Adrenal gland (tissue), 12 donors: ENCODE results near the gene LCN10. TPM values are rescaled to one million over a fixed set of nuclear protein-coding genes. Genes with fewer than 3 reads are reported as not detected.

Experiments used
- DNase-seq, 7 donors: peaks; one replicate each; pipeline ENCODE4 v3.0.0-alpha.2; 2019 to 2020
- H3K27ac ChIP-seq, 5 donors: fragments of 200-600 bp; sonication (generic) in 4 of 5; 1 replicate in 3 of 5; 2 replicates in 2 of 5; pipeline versions ENCODE4 v1.5.1 to v1.8.0; 2016 to 2020; ENCODE audit warnings: mild to moderate bottlenecking in 1 of 5
- H3K27me3 ChIP-seq: fragments of 200-600 bp; 2 replicates; pipeline ENCODE4 v1.8.0; 2021
- H3K36me3 ChIP-seq, 2 donors: fragments of 200-600 bp; replicated peaks in 1 of 2; 1 replicate in 1 of 2; 2 replicates in 1 of 2; pipeline versions ENCODE4 v1.5.1 to v1.8.0; 2018 to 2022
- H3K4me1 ChIP-seq, 2 donors: fragments of 200-600 bp; replicated peaks in 1 of 2; 1 replicate in 1 of 2; 2 replicates in 1 of 2; pipeline versions ENCODE4 v1.5.1 to v1.8.0; 2018 to 2021
- H3K4me3 ChIP-seq, 4 donors: fragments of 200-600 bp; sonication (generic) in 3 of 4; one replicate each; pipeline ENCODE4 v1.5.1; 2016 to 2018
- H3K9me3 ChIP-seq, 3 donors: fragments of 200-600 bp; sonication (generic) in 1 of 3; replicated peaks in 1 of 3; 1 replicate in 2 of 3; 2 replicates in 1 of 3; pipeline versions ENCODE4 v1.5.1 to v1.8.0; 2016 to 2021
- POLR2A ChIP-seq, 2 donors: fragments of 450-650 bp; IDR thresholded peaks; one replicate each; pipeline ENCODE4 v1.6.1; 2017; ENCODE audit warnings: antibody characterized with exemption in 2 of 2, mild to moderate bottlenecking in 2 of 2, moderate library complexity in 1 of 2
- WGBS, 4 donors: extraction: QIAGEN DNeasy Blood & Tissue Kit in 2 of 4; methylation state at CpG; one replicate each; pipeline versions ENCODE4 v1.1.5 to v1.1.7; 2013 to 2017; 5-methylcytosine and 5-hydroxymethylcytosine counted together
- intact Hi-C, 2 donors: fragments of 100-400 bp; cut with DNase I; formaldehyde crosslinking; loops; one replicate each; pipeline versions ENCODE4 v1.14.1 to v1.15.0; 2022 to 2023
- polyA plus RNA-seq, 3 donors: library from polyadenylated mRNA; stranded (reverse); fragments of 200-250 nt in 2 of 3; fragments of 350-450 nt in 1 of 3; fragmentation: Illumina TruSeq in 1 of 3; extraction: RNeasy Lipid Tissue Mini Kit (QIAGEN cat#74804) in 1 of 3; gene quantifications; one replicate each; pipeline ENCODE4 v1.2.3, GENCODE V29; 2013 to 2014
- total RNA-seq, 9 donors: library from RNA; depleted of rRNA in 4 of 9; stranded (reverse); fragments of >200 nt in 4 of 9; fragments of 120-200 nt in 1 of 9; fragmentation: NEBNext Ultra II Directional in 1 of 9; extraction: Animal tissue kit (Norgen Biotek cat#: 25700) in 1 of 9; gene quantifications; one replicate each; pipeline versions ENCODE4 v1.1.0 to v1.2.4, GENCODE V29; 2013 to 2023
- TF ChIP-seq, protein P1 (sequence below), 6 experiments: fragments of 450-650 bp in 4 of 6; fragments of 200-600 bp in 2 of 6; sonication (generic) in 1 of 6; IDR thresholded peaks; 1 replicate in 5 of 6; 2 replicates in 1 of 6; pipeline versions ENCODE4 v1.5.1 to v1.8.0; 2016 to 2021; ENCODE audit warnings: antibody characterized with exemption in 6 of 6, mild to moderate bottlenecking in 2 of 6, moderate library complexity in 1 of 6
- donor health status: healthy with polysubstance abuse.
- donor health status: Bipolar disorder and iron deficiency.
- donor health status: DM: yes; HTN: yes; CAD: no.
- donor health status: DM: no; HTN: no; CAD: no.
- donor health status: DM: no; HTN: no; CAD: no.
- donor health status: DM: yes; HTN: yes; CAD: no.

Gene LCN10
- total and polyA plus RNA-seq, 12 donors: 0.11 to 9.5 (median 0.84) TPM; not detected in 6

DNA sequence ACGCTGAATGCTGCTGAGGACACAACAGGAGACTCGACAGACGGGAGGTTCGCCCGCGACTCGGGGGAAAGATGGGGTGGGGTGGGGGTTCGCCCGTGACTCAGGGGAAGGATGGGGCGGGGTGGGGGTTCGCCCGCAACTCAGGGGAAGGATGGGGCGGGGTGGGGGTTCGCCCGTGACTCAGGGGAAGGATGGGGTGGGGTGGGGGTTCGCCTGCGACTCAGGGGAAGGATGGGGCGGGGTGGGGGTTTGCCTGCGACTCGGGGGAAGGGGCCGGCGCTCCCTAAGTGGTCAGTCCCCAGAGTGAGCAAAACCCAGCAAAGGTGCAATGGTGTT lies 3.4 kb upstream of the LCN10 start:
- WGBS, 4 donors: 73 to 85% (median 81%) methylated on average over 12 to 22 of the region's 22 CpGs
- intact Hi-C loops: no loop called here
- no peak overlapping the region for H3K4me3 ChIP-seq

DNA sequence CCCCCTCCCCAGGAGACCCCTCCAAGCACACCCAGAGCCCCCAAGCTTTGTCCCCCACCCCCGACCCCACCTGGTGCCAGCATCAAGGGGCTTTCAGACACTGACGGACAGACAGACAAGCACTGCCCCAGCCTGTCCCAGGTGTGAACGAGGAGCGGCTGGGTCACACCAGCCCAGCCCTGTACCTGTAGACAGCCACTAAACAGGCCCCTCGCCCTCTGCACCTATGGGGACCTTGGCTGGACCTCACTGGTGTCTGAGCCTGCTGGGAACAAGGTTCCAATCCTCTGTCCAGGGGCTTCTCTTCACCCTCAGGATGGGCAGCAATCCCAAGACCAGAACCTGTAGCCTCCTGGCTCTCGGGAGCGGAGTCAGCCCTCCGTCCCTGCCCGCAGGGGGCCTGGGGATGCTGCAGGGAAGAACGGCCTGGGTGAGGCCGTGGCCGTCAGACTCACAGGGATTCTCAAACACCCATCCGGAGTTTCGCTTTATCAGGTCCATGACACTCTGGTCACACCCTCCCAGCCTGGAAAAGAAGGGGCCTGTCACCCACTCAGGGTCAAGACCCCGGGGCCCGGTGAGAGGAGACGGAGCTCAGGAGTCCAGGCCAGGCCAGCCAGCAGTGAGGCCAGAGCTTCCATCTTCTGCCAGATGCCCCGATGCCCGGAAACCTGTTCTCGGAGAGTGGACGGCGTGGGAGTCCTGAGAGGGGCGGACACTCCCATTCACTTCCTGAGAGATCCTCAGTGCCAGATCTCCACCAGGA lies 2.8 kb upstream of the LCN10 start:
- Histone ChIP-seq H3K27me3 (peaks cover 24% of the 10 kb centered on the region), H3K36me3 (no peaks in the 10 kb centered on the region), H3K4me1 (peaks cover 5 to 15% of the 10 kb centered on the region in 2 donors), H3K4me3 (no peak overlapping the region), H3K9me3 (no peaks in the 10 kb centered on the region), H3K27ac (no peak overlapping the region)
- WGBS, 4 donors: 88 to 93% (median 89%) methylated on average over 6 to 23 of the region's 23 CpGs
- TF ChIP-seq, protein P1, sequence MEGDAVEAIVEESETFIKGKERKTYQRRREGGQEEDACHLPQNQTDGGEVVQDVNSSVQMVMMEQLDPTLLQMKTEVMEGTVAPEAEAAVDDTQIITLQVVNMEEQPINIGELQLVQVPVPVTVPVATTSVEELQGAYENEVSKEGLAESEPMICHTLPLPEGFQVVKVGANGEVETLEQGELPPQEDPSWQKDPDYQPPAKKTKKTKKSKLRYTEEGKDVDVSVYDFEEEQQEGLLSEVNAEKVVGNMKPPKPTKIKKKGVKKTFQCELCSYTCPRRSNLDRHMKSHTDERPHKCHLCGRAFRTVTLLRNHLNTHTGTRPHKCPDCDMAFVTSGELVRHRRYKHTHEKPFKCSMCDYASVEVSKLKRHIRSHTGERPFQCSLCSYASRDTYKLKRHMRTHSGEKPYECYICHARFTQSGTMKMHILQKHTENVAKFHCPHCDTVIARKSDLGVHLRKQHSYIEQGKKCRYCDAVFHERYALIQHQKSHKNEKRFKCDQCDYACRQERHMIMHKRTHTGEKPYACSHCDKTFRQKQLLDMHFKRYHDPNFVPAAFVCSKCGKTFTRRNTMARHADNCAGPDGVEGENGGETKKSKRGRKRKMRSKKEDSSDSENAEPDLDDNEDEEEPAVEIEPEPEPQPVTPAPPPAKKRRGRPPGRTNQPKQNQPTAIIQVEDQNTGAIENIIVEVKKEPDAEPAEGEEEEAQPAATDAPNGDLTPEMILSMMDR (IDR thresholded peaks at IDR 0.05): no peak
- TF ChIP-seq POLR2A (IDR thresholded peaks at IDR 0.05): no peak
- DNase-seq: no peak
- intact Hi-C loops: no loop called here

More for the DNA sequence above, 3.4 kb upstream of the LCN10 start:
- no peaks in the 10 kb centered on the region for H3K36me3 ChIP-seq
- DNase-seq: no peak
- H3K27me3 ChIP-seq: peaks cover 23% of the 10 kb centered on the region
- no peak for TF ChIP-seq POLR2A (IDR thresholded peaks at IDR 0.05)
- TF ChIP-seq, protein P1 (IDR thresholded peaks at IDR 0.05): no peak
- no peaks in the 10 kb centered on the region for H3K9me3 ChIP-seq
- H3K27ac ChIP-seq: no peak overlapping the region
- H3K4me1 ChIP-seq: peaks cover 5 to 11% of the 10 kb centered on the region in 2 donors

DNA sequence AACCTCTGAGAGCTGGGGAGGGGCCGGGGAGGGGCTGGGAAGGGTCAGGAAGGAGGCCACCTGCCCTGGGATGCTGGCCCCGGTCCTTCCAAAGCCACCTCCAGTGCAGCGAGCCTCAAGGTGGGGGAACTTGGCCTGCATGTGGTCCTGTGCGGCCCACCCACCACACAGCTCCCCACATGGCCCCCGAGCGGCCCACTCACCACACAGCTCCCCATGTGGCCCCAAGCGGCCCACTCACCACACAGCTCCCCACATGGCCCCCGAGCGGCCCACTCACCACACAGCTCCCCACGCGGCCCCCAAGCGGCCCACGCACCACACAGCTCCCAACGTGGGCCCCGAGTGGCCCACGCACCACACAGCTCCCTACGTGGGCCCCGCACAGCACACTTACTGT lies 2.0 kb upstream of the LCN10 start:
- Histone ChIP-seq H3K36me3 (no peaks in the 10 kb centered on the region), H3K27me3 (peaks cover 24% of the 10 kb centered on the region), H3K4me3 (no peak overlapping the region), H3K4me1 (peaks cover 5 to 15% of the 10 kb centered on the region in 2 donors), H3K27ac (no peak overlapping the region), H3K9me3 (no peaks in the 10 kb centered on the region)
- no peak for DNase-seq
- intact Hi-C loops: no loop called here
- no peak for TF ChIP-seq POLR2A (IDR thresholded peaks at IDR 0.05)
- TF ChIP-seq, protein P1 (IDR thresholded peaks at IDR 0.05): no peak
- WGBS, 4 donors: 80 to 92% (median 88%) methylated on average over 4 to 18 of the region's 18 CpGs

DNA sequence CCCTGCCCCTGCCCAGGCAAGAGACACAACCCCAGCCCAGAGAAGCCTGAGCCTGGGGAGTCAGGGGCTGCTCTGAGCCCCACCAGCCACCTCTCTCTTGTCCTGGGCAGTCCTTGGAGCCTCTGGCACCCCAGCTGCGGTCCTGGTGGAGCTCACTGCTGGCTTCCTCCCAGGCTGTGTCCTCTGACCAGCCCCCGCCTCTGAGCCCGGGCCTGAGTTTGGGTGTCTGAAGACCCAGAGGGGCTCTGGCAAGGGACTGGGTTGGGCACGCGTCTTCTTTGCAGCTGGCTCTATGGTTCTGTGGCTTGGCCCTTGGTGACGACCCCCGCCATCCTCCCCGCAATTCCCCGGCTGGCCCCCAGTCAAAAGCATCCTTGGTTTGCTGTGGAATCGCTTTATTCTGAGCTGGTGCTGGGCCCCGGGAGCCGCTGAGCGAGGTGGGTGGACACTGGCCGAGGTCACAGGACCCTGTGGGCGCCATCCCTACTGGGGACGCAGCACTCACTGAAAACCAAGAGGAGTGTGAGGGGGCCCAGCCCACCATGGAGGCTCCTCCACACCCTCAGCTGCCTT lies 985 bp upstream of the LCN10 start:
- no peak for DNase-seq
- no peaks in the 10 kb centered on the region for H3K36me3 ChIP-seq
- WGBS, 4 donors: 80 to 94% (median 88%) methylated on average over 6 to 16 of the region's 16 CpGs
- intact Hi-C loops: no loop called here
- H3K4me1 ChIP-seq: peaks cover under 1 to 9% of the 10 kb centered on the region in 2 donors
- no peaks in the 10 kb centered on the region for H3K9me3 ChIP-seq
- no peak overlapping the region for H3K27ac ChIP-seq
- no peak for TF ChIP-seq POLR2A (IDR thresholded peaks at IDR 0.05)
- TF ChIP-seq, protein P1 (IDR thresholded peaks at IDR 0.05): no peak
- H3K27me3 ChIP-seq: peaks cover 24% of the 10 kb centered on the region
- no peak overlapping the region for H3K4me3 ChIP-seq
